Measurements from ENCODE around the gene NUP210L.

NUP210L gene

DNA sequence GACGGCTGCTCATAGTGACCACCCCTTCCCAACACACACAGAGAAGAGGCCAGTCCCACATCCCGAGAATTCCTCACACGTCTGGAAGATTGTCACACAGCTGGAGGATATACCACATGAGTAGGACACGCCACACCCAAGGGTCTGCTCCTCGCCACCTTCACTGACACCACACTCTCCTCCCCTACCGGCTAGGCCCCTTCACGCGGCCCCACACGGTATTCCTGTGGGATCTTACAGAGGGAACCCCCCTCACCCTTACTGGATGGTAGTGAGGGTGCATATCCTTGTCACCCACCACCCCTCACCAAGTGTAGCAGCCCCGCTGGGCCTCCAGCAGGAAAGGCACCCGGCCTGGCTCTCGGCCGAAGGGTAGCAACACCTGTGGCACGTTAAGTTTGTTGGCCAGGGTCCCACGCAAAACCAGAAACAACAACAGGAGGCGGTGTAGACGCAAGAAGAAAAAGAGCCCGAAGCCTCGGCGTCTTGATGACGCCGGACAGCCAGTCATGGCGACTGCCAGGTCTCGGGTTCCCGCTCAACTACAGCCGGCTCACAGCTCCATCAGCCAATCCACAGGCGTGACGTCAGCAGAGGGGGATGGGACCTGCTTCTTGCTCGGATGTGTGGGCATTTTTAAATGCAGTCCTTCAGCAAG, at the start of gene NUP210L:
Gene NUP210L (minus strand): TSS at position 540 of the 658 bp plus-strand sequence.
- no peak for DNase-seq

GRCh38 chr1:154199563-154199879, 44.6 kb upstream of the NUP210L start:
- no peak for DNase-seq

- peak; percentile 68 for DNase-seq
These were observed 44.1 kb upstream of the NUP210L start for GRCh38 chr1:154198756-154199562.

- DNase-seq, result no peak
These were observed 38.9 kb upstream of the NUP210L start for GRCh38 chr1:154193821-154194220.

- DNase-seq, result no peak
These were observed 37.6 kb upstream of the NUP210L start for GRCh38 chr1:154192476-154192875.

GRCh38 chr1:154191990-154192461, 37.2 kb upstream of the NUP210L start, which contains the start of gene TPM3:
Gene TPM3, minus strand, starts transcription at chr1:154192100. Its CDS starts 82 bp downstream, at chr1:154192018.
- DNase-seq, result no peak

DNA sequence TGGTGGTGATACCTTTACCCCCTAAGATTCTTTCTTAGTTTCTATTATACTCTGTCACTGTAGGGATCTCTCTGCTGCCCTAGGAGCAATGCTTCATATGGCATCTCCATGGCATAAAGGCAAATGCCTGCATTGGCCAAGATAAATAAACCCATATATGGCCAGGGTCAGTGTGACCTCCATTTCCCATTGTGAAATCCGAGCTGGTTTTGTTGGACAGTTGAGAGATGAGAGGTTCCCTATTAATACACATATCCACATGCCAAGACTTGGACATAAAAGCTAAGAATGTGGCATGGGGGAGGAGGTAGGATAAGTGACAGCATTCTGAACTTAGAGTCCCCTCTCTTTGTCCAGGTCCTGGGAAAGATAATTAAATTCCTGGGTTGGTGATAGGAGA, 35.7 kb upstream of the NUP210L start:
- DNase-seq, result no peak

GRCh38 chr1:154186852-154187501, 32.1 kb upstream of the NUP210L start:
- no peak for DNase-seq

DNA sequence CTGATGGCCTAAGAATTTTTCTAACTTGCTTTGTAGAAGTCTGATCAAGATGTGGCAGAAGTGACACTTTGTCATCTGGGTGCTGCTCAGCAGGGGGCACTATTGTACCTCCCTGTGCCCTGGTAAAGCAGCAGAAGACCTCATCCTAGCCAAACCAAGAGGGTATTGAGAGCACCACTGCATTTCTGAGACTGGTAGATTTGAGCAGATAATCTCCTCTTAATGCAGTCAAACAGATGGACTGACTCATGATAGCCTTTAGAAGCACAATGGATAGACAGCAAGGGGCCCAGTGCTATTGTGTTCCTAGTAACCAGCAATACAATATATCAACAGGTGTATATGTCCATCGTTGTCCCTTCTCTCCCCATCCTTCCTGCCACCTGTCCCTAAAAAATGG, 31.3 kb upstream of the NUP210L start:
- peak; percentile 47 for DNase-seq

GRCh38 chr1:154183046-154183915, 28.4 kb upstream of the NUP210L start:
- DNase-seq, result peak; percentile 98

- peak; percentile 44 for DNase-seq
These were observed 27.6 kb upstream of the NUP210L start for GRCh38 chr1:154182344-154183045.

- DNase-seq, result no peak
These were observed 27.1 kb upstream of the NUP210L start for GRCh38 chr1:154181944-154182343.

DNA sequence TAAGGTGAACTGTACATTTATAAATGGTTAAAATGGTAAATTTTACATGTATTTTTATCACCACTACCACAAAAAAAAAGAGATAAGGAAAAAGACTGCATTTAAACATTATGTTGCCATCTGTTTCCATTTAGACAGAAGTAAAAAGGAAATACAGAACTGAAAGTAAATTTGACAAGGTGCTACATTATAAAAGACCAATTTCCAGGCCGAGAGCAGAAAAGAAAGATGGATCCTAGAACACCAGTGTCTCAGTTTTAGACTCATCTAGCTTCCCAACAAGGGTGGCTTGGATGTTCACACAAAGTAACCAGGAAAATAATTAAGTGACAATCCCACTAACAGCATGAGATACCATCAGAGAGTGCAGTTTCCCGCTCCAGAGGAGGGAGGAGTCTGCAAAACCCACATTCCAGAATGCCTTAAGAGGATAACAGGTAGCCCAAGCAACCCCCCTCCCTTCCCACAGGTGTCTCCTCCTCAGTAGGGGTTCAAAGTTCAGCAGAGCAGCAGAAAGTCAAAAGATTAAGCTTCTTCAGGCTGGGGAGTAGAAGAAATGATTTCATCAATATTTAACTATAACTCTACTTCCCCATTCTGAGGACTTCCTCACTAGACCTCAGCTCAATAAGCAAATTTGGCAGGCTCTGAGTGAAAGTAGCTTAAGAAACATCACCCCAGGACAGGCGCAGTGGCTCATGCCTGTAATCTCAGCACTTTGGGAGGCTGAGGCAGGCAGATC, 25.2 kb upstream of the NUP210L start:
- no peak for DNase-seq

DNA sequence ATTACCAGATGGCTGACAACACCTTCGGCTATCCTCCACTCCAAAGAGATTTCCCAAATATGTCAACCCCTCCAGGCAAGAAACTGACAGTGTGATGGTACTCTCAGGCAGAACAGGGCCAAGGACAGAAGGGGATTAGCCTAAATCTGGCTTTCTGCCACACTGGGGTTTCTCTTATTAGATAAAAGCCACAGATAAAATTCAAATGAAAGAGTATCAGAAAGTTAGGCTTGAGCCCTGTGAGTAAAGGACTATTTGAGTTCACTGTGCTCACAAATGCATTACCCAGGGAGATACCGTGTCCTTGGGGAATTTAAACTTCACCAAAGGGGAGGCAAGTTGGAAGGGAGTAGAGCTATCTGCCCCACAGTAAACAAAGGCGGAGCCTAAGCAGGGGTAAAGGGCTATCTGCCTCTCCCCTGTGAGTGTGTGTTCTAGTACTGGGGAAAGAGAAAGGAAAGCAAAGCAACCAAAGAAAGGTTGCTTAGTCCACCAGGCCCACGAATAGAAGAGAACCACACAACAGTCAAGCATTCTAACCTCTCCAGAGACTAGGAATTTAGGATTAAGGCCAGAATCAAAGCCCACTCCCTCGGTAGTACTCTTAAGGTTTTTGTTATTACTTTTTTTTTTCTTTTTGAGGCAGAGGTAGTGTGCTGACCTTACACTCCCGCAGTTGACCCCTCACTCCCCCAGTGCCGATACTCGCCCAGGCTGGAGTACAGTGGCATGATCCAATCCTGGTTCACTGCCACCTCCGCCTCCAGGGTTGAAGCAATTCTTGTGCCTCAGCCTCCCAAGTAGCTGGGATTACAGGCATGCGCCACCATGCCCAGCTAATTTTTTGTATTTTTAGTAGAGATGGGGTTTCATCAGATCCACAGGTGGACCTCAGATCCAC, 24.3 kb upstream of the NUP210L start:
- DNase-seq, result no peak

DNA sequence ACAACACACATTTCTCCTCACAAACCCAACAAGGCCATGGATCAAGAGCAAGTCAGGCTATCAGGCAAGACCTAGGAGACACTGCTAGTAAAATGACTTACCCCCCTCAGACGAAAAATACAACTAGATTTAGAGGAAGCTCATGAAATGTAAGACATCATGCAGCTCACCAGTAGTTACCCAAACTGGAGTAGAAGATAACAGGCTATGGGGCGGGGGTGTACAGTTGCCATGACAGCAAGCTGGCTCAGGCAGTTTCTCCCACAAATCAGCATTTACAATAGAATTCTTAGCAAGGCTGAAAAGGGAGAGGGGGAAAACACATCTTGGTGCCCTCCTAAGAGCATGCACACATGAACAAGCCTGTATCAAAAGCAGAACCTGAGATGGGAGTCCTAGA, 23.1 kb upstream of the NUP210L start:
- DNase-seq, result no peak

- DNase-seq, result no peak
These were observed 21.5 kb upstream of the NUP210L start for GRCh38 chr1:154176337-154176736.

- DNase-seq, result no peak
These were observed 19.8 kb upstream of the NUP210L start for GRCh38 chr1:154174654-154175053.

DNA sequence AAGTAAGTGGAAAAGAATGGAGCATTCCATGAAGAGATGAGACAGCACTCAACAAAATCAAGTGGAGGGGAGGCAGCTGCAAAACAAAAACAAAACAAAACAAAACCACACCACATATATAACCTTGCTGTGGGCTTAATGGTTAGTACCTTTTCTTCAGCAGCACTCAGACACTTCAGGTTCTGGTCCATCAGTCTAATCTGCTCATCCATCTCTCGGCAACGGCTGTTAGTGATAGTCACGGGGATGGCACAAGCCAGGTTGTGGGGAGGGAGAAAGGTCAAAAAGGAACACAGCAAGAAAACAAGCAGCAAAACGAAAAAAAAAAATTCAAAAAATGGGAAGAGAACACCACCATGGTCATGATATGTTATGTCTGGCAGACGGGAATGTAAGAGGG, 17.0 kb upstream of the NUP210L start:
- DNase-seq, result no peak

- DNase-seq, result no peak
These were observed 16.3 kb upstream of the NUP210L start for GRCh38 chr1:154171223-154171583.

- no peak for DNase-seq
These were observed 15.8 kb upstream of the NUP210L start for GRCh38 chr1:154170547-154171222.

Data from retina (tissue), 1 donor.